ENCODE data around the gene STAB1.

STAB1 gene

DNA sequence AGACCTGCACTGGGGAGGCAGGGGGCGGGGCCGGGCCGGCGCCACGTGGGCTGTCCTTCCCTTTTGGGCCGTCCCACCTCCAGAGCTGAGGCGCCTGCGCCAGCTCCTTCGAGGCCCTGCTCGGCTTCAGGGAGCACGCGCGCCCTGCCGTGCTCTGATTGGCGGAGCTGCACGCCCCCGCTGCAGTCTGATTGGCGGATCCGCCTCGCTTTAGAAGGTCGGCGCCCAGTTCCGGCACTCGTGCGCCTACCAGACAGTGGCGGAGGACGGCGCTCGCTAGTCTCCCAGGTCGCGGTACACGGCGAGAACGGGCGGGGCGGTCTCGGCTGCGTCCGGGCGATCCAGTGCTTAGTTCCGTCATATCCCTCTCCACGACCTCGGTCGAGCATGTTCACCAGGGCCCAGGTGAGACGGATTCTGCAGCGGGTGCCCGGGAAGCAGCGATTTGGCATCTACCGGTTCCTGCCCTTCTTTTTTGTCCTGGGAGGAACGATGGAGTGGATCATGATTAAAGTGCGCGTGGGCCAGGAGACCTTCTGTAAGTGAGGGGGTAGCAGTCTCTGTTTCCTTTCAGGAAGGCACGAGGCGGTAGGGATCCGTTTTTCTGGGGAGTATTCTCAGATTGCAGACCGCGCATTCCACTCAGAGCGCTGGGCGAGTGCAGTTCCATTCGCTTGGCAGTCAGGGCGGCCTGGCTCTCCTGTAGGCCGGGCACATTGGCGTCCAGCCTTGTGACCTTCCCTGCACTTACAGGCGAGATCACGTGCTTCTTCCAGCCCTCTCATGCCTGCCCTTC is 41.4 kb downstream of the STAB1 start, which contains the start of gene UQCC5:
Gene UQCC5 (plus strand): TSS at position 237 of the 796 bp plus-strand sequence. CDS start 151 bp downstream, at position 388.
- DNase-seq: peak; percentile 89 to 94

DNA sequence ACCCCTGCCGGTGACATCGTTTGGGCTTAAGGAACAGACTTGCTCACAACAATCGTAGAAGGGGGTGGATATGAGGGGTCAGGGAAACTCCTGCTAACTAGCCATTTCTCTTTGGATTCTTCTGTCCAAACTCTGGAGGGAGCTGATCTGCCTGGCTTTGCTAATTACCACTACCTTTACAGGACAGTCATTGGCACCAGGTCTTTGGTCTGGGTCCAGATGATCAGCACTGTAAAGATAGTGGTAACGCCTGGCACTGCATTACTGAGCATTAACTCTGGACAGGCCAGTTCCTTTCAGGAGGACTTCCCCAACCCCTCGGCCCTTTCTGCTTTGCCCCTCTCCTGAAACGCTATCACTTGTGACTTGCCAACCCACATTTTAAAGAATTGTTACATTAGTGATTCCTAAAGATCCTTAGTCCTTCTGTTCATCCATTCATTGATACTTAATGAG is 42.1 kb downstream of the STAB1 start:
- no peak for DNase-seq

DNA sequence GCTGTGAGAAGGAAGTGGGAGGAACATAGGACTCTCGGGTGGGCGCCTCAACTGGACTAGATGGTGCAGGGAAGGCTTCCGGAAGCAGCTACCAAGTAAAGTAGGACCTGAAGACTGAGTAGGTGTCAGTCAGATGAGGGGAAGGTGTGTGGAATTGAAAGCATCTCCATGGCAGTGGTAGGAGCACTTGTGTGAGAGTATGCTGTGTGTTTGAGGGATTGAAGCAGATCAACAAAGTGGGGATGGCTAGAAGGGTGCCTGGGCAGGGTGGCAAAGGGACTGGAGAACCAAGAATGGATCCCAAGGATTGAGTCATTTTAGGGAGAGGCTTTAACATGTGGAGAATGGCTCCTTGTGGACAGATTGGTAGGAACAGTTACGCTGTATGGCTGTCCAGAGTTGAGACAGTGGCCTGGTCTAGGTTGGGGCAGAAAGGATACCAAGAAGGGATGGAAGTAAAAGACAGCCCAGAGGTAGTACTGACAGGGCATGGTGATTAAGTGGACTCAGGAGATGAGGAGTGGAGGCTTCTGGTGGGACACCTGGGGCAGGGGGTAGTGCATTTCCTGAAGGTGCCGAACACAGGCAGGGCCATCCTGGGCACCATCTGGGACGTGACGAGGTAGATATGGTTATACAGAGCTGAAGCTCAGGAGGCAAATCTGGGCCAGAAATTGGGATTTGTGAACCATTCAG is 42.7 kb downstream of the STAB1 start:
- DNase-seq: no peak

DNA sequence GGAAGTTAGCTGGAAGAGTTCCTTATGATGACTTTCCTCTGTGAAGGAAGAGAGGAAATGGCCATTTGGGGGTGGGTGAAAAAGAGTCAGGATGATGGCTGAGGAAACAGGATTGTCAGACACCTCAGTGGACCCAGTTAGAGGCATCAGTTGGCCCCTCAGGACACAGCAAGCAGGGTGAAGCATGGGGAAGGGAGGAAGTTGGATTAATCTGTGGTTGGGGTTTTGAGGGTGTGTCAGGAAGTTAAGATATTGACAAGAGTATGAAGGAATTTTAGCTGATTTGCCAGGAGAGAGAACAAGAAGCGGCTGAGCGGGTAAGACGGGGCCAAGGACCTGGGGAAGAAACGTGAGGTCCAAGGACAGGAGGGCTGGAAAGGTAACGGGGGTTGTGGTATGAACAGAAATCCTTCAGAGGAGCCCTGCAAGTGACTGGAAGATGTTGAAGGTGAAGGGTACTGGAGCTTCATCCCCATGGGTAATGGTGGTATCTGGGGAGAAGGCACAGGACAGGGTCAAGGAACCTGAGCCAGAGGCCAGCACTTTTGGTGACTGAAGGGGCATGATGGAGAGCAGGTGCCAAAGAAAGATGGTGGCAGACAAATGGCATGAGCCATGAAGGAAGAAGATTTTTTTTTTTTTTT is 44.0 kb downstream of the STAB1 start:
- DNase-seq: no peak

DNA sequence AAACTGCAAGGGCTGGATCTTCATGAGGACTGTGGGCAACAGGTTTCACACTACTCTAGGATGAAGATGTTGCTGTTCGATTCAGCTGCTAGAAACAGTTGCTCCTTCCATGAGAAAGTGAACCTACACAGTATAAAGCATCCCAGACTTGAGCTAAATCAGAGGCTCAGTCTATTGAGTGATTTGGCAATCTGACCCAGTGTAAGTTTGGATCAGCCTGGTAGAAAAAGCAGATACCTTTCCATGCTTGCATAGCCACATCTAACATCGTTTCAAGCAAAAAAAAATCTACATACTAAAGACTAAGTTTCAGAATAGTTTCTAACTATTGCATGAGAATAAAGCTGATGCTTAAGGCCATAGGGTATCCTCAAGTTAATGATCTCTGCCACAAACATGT is 45.9 kb downstream of the STAB1 start:
- no peak for DNase-seq

DNA sequence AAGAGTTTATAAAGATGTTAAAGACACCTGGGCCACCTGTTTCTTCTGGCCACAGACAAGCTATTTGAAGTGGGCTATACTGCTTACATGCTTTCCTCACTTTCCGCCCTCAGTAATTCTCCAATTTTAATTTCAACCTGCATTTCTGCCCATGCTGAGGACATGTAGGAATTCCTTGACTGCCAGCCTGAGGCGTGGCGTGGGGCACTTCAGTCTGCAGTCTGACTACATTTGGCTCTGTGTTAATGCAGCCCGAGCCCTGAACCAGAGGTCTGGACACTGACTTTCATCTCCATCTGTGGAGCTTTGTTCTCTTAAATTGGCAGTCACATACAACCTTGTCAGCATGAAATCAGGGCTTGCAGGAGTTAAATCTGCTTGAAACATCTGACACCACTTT is 49.8 kb downstream of the STAB1 start:
- DNase-seq: no peak

DNA sequence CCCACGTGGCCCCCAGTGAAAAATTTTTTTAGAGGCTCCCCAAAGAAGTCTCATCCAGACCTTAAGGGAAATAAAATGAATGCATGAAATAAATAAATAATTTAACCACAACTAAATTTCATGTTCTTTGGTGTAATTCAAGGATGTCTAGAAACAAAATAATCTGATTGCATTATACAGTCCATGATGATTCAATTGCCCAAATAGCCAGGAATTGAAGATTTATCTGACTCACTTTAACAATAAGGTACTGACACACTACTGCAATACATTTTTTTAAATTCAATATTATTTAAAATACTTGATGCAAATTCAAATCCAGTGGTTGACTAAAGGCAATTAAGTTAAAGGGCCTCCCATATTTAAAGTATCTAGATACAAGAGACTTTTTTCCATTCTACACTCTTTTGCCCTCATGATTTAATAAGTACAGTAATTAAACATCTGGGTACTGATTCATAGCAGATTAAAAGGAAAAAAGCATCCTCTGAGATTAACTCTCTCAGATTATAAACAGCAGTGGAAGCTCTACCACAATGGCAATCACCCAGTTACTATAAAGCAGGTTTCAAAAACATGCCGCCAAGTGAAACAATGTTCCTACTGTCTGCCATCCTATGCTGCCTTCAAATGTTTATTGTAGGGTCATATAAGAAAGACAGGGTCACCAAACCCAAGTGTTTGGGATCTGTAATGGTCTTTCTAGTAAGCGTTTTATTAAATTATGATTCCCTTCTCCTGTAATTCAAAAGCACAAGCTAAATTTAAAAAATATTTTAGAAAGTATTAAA is 51.2 kb downstream of the STAB1 start:
- no peak for DNase-seq

DNA sequence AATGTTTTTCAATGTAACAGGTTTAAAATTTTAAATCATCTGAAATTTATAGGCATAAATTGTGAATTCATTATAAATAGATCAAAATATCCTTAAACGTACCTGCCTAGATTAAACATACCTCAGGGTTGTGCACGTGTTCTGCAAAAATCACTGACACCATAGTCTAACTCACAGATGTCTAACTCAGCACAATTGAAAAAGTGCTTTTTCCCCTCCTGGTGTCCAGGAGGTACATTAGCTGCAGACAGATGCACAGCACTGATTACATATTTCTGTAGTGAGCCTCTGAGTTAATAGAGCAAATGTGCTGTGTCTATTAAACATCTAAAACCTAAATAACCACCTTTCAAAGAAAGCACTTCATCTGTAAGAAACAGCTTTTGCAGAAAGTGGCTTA is 52.0 kb downstream of the STAB1 start:
- no peak for DNase-seq

DNA sequence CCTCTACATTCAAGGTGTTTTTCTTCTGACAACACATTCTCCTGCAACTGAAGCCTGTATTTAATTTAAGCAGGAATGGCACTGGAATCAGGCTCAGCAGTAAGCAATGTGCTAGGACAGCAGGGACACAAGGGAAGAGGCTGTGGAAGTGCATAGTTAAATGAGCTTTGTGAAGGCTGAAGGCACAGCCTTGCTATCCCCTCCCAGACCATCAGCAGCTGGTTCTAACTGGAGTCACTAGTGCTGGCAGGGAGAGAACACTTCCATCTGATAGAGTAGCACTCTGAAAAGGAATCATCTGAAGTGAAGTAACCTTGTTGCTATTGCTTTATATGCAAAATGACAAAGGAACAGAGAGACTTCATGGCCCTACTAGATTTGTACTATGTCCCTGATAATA is 56.0 kb downstream of the STAB1 start:
- no peak for DNase-seq

DNA sequence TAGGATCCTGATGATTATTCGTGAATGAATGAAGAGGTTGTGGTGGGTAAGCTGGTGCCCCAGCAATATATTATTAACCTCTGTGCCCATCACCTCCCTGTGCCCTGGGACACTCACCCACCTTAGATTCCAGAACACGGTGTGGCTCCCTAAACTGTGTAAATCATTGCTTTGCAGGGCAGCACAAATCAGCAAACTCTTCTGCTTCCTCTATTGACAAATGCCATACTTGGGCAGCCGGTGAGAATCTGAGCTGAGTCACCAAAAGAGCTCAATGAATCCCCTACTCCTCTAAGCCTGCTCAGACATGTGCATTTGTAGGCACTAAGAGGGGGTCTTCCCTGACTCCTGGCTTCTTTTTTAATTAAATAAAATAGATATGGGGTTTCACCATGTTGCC is 57.0 kb downstream of the STAB1 start:
- DNase-seq: no peak

DNA sequence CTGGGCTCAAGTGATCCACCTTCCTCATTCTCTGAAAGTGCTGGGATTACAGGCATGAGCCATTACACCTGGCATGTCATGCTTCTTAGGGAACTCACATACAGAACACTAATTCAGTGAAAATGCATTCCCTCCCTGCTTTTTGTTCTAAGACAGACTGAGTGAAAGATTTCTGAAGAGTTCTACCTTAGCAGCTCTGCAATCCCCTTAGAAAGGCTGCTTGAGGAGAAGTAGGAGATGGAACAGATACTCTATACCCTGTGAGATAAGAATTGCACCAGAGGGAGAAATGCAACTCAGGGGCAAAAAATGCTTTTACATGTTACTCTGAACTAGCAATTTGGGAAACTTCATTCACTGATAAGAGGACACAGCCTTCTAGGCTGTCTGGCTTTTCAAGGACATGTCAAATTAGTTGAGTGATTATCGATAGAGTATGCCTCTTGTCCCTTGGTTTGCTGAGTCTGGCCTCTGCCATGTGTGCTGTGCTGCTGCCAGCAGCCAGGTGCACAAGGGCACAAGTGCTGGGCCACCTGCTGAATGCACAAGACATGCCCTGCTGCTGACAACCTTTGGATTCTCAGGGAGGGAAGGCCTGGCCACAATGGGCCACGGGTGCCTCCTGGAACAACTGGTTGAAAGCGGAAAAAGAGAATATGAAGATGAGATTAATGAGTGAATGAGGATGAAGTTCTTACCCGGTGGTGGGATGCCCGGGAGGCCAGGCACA is 59.1 kb downstream of the STAB1 start:
- no peak for DNase-seq

DNA sequence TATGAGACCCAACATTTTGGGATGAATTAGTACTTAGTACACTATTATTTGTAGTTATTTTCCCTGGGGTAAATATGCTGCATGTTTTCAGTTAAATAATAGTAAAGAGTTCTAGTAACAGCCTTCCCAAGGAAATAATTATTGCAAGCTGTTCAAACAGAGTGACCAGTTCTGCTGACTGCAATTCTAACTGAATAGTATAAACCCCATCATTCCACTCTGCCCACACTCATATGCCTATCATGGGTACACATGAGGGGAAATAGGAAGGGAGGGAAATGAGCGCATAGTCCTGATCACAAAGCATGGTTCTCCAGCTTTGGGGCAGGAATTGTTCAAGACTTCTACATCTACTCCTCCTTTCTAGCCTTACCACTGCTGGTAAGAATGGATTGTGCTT is 59.9 kb downstream of the STAB1 start:
- no peak for DNase-seq

DNA sequence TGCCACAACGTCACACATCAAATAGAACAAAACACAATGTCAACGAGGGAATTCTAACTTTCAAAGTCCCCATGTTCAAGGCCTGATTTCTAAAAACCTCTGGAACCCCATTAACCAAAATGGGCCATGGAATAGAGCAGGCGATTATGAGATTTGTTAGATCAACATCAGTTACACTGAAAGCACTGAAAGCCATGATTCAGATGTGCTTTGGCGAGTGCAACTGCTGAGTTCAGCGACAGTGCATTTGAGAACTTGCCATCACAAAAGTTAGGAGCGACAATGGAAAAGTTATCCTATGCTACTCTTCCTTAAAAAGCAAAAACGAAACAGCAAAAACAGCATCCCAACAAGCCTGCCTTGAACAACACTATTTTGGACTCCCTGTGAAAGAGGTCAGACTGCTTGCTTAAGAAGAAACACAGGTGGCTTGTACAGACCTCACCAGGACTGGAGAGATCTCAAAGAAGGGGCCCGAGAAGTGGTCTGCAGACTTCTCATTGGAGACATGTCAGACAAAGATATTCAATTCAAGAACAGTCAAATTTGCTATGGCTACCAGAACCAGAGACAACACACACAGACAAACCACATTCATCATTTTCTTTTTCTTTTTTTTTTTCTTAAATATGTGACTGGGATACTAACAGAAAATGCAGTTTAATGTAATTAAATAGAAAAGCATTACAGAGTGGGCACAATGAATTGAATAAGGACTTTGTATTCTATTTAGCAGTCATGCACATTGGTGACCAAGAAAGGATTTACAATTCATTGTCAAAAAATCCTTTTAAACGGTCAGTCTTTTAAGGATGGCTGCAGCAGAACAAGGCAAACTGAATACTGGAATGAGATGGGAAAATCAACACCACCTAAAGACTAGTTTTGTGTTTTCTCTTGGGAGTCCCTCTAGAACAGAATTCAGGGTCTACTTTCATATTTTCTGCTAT is 62.1 kb downstream of the STAB1 start:
- DNase-seq: no peak

DNA sequence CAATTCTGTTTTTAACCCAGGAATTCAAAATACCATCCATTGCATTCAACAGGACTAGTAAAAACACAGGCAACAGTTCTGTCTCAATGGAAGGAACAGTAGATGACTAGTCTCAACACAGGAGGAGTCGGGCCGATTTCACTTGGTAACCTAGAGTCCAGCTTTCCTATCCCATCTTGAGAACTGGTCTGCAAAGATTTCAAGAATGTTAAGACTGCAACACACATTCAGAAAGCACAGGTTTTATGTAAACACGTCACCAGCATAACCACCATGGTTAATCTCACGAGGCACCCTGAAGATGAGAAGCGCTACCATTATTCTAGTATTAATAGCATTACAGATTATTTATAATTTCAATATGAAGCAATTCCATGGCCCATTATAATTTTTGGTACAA is 63.3 kb downstream of the STAB1 start:
- no peak for DNase-seq

DNA sequence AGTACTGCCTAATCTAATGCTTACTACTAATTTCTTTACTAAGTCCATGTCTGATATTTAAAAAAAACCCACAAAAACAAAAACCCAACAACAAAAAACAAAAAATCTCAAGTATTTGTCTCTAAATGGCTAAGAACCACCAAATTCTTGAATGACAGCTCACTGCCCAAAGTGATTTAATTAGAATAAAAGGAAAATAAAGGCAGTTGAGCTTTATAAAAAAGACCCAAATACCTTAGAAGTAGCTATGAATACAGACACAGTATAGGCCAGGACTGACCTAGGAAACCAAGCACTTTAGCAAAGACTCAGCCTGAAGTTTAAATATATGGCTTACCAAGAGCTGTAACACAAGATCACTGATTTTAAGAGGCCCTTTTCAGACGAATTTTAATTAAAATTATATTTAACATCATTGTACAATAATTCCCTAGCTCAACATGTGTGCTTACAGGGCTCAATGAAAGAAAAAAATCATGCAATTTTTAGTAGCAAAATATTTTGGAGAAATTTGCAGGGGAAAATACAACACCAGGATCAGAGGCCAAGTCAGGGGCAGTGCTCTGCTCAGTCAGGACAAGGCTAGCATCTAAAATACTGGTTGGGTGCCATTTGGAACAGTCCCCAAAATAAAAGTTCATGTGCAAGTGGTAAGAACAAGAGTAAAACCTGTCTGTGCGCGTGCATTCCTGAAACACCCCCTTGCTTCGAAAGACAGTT is 66.0 kb downstream of the STAB1 start:
- no peak for DNase-seq

DNA sequence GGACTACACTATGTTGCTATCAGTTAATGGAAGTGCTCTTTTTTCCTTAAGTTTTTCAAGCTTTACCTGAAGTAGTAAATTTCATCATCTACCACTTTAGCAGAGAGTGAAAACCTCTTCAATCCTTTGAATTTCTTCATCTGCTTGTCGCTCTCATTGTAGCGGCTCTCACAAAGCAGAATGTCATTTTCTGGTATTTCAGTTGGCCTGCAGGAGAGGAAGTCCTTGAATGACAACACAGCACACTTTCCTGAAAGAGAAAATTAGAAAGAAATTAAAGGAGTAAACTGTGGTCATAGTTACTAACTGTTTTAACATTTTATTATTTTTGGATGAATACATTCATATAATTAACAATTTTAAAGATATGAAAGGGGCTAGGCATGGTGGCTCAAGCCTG is 68.8 kb downstream of the STAB1 start:
- no peak for DNase-seq

DNA sequence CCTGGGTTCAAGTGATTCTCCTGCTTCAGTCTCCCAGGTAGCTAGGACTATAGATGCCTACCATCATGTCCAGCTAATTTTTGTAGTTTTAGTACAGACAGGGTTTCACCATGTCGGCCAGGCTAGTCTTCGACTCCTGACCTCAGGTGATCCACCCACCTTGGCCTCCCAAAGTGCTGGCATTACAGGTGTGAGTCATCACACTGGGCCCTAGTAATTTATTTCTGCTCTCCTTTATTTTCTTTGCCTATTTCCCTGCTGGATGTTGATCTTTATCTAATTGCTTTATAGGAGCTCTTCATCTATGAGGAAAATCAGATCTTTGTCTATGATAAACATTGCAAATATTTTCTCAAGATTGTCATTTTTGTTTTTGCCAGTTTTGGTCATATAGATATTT is 72.9 kb downstream of the STAB1 start:
- DNase-seq: no peak

DNA sequence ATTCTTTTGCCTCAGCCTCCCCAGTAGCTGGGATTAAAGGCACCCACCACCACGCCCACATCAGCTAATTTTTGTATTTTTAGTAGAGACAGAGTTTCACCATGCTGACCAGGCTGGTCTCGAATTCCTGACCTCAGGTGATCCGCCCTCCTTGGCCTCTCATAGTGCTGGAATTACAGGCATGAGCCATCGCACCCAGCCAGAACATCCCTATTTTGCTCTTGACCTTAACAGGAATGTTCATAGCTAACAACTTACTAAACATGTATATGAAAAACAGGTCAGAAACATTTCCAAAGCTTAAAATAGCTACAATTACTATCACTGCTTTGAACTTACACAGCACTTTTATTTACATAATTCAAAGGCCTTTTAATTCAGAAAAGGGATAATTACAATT is 74.9 kb downstream of the STAB1 start:
- no peak for DNase-seq

DNA sequence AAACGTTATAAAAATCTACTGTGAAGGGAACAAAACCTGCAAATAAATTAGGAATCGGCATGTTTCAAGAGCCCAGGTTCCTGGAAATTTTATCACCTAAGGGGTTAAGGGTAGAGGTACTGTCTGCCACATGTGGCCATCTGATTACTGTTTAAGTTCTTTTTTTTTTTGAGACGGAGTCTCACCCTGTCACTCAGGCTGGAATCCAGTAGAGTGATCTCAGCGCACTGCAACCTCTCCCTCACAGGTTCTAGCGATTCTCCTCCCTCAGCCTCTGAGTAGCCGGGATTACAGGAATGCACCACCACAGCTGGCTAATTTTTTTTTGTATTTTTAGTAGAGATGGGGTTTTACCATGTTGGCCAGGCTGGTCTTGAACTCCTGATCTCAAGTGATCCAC is 77.1 kb downstream of the STAB1 start:
- DNase-seq: no peak

Measured in NCI-H1930 (cell line).